Limb (tissue), 2 donors: Measurements from ENCODE around the gene CDADC1.
A peak's percentile ranks its signal among the peaks of the same experiment; 100 is the strongest.
"Not testable (repeated sequence)": the region's sequence is repeated elsewhere in the genome, so short reads cannot be mapped to it uniquely, and the experiment has no call there.

Source experiments
- DNase-seq, 2 donors: peaks; one replicate each; pipeline ENCODE4 v3.0.0-alpha.2; 2016; ENCODE audit errors: extremely low spot score in 2 of 2

The CDADC1 gene

GRCh38 chr13:49294723-49295122 is 47.0 kb downstream of the CDADC1 start:
- DNase-seq, result not testable (repeated sequence)

GRCh38 chr13:49295244-49295643 is 47.5 kb downstream of the CDADC1 start:
- no peak for DNase-seq

- DNase-seq, result no peak
Observed at GRCh38 chr13:49296659-49297058, 48.9 kb downstream of the CDADC1 start.

- DNase-seq, result no peak
Observed at GRCh38 chr13:49297338-49297737, 49.6 kb downstream of the CDADC1 start.

GRCh38 chr13:49298416-49298815 is 50.7 kb downstream of the CDADC1 start:
- no peak for DNase-seq

- DNase-seq, result no peak
Observed at GRCh38 chr13:49298903-49299605, 51.3 kb downstream of the CDADC1 start.

GRCh38 chr13:49300276-49300675 is 52.6 kb downstream of the CDADC1 start:
- no peak for DNase-seq

GRCh38 chr13:49300739-49301589 is 53.2 kb downstream of the CDADC1 start:
- peak in 1 of 2 donors; percentile 89 for DNase-seq

- DNase-seq, result no peak
Observed at GRCh38 chr13:49302222-49302621, 54.5 kb downstream of the CDADC1 start.

- no peak for DNase-seq
Observed at GRCh38 chr13:49302817-49303216, 55.1 kb downstream of the CDADC1 start.

GRCh38 chr13:49303533-49304252 is 56.0 kb downstream of the CDADC1 start:
- no peak for DNase-seq

- no peak for DNase-seq
Observed at GRCh38 chr13:49304356-49304755, 56.6 kb downstream of the CDADC1 start.

- DNase-seq, result no peak
Observed at GRCh38 chr13:49304763-49305700, 57.3 kb downstream of the CDADC1 start.

GRCh38 chr13:49305792-49306425 is 58.2 kb downstream of the CDADC1 start:
- no peak for DNase-seq

- no peak for DNase-seq
Observed at GRCh38 chr13:49307365-49307764, 59.6 kb downstream of the CDADC1 start.

GRCh38 chr13:49308097-49308875 is 60.6 kb downstream of the CDADC1 start:
- DNase-seq, result peak in 1 of 2 donors; percentile 52

GRCh38 chr13:49308921-49309408 is 61.2 kb downstream of the CDADC1 start:
- no peak for DNase-seq

GRCh38 chr13:49310251-49310650 is 62.5 kb downstream of the CDADC1 start:
- no peak for DNase-seq

- DNase-seq, result no peak
Observed at GRCh38 chr13:49311816-49312215, 64.1 kb downstream of the CDADC1 start.
